Activated CD4-positive, CD25-positive, alpha-beta regulatory T cell treated with anti-CD3 and anti-CD28 coated beads, Interleukin-2, amount 50 U/mL, for 72 hours (primary cell): ENCODE results near the gene CARD19.

Source experiments
- DNase-seq: peaks from one replicate; pipeline ENCODE4 v3.0.0; 2021

CARD19 gene

GRCh38 chr9:93121316-93122241 is 25.6 kb downstream of the CARD19 start:
- DNase-seq: no peak

- DNase-seq: no peak
Observed at GRCh38 chr9:93122721-93123221, 26.8 kb downstream of the CARD19 start.

GRCh38 chr9:93123561-93124283 is 27.7 kb downstream of the CARD19 start:
- no peak for DNase-seq

- no peak for DNase-seq
Observed at GRCh38 chr9:93124793-93125192, 28.8 kb downstream of the CARD19 start.

GRCh38 chr9:93125331-93125894 is 29.4 kb downstream of the CARD19 start:
- no peak for DNase-seq

- no peak for DNase-seq
Observed at GRCh38 chr9:93126151-93126781, 30.2 kb downstream of the CARD19 start.

- no peak for DNase-seq
Observed at GRCh38 chr9:93126825-93127368, 30.9 kb downstream of the CARD19 start.

- no peak for DNase-seq
Observed at GRCh38 chr9:93127395-93127911, 31.4 kb downstream of the CARD19 start.

- DNase-seq: no peak
Observed at GRCh38 chr9:93128011-93128714, 32.1 kb downstream of the CARD19 start.

GRCh38 chr9:93128715-93129224 is 32.8 kb downstream of the CARD19 start:
- DNase-seq: no peak

- no peak for DNase-seq
Observed at GRCh38 chr9:93129286-93129685, 33.3 kb downstream of the CARD19 start.

GRCh38 chr9:93129691-93130500 is 33.9 kb downstream of the CARD19 start:
- DNase-seq: no peak

GRCh38 chr9:93130861-93131481 is 35.0 kb downstream of the CARD19 start:
- DNase-seq: no peak

- no peak for DNase-seq
Observed at GRCh38 chr9:93131599-93132286, 35.7 kb downstream of the CARD19 start.

- DNase-seq: no peak
Observed at GRCh38 chr9:93132287-93132927, 36.4 kb downstream of the CARD19 start.

GRCh38 chr9:93132946-93133680 is 37.1 kb downstream of the CARD19 start:
- DNase-seq: no peak

GRCh38 chr9:93133681-93134014 is 37.6 kb downstream of the CARD19 start:
- peak; percentile 67 for DNase-seq

- peak; percentile 83 for DNase-seq
Observed at GRCh38 chr9:93134015-93134739, 38.2 kb downstream of the CARD19 start, which contains the start of gene NINJ1. Gene NINJ1 (minus strand): TSS chr9:93134251. CDS start chr9:93134217, 34 bp downstream.
